ENCODE data around the gene CTPS2.

CTPS2 gene

GRCh38 chrX:16711893-16712547 lies 449 bp downstream of the CTPS2 start:
- no peak for DNase-seq

- DNase-seq, result no peak
Observed at GRCh38 chrX:16711219-16711811, 1.2 kb downstream of the CTPS2 start.

GRCh38 chrX:16708016-16708415 lies 4.5 kb downstream of the CTPS2 start:
- DNase-seq, result no peak

GRCh38 chrX:16705370-16705769 lies 7.1 kb downstream of the CTPS2 start:
- no peak for DNase-seq

GRCh38 chrX:16702700-16703599 lies 9.5 kb downstream of the CTPS2 start:
- no peak for DNase-seq

GRCh38 chrX:16700734-16701133 lies 11.7 kb downstream of the CTPS2 start:
- DNase-seq, result no peak

- DNase-seq, result no peak
Observed at GRCh38 chrX:16699389-16699788, 13.1 kb downstream of the CTPS2 start.

- DNase-seq, result no peak
Observed at GRCh38 chrX:16696956-16697355, 15.5 kb downstream of the CTPS2 start.

- peak; percentile 48 for DNase-seq
Observed at GRCh38 chrX:16695079-16695676, 17.3 kb downstream of the CTPS2 start.

- DNase-seq, result no peak
Observed at GRCh38 chrX:16687514-16687913, 25.0 kb downstream of the CTPS2 start.

- DNase-seq, result no peak
Observed at GRCh38 chrX:16683007-16683664, 29.3 kb downstream of the CTPS2 start.

- no peak for DNase-seq
Observed at GRCh38 chrX:16678689-16679088, 33.8 kb downstream of the CTPS2 start.

- no peak for DNase-seq
Observed at GRCh38 chrX:16671005-16671404, 41.5 kb downstream of the CTPS2 start.

GRCh38 chrX:16666541-16666940 lies 45.9 kb downstream of the CTPS2 start:
- DNase-seq, result no peak

GRCh38 chrX:16665089-16665488 lies 47.4 kb downstream of the CTPS2 start:
- DNase-seq, result no peak

- DNase-seq, result no peak
Observed at GRCh38 chrX:16664626-16665025, 47.8 kb downstream of the CTPS2 start.

GRCh38 chrX:16664074-16664473 lies 48.4 kb downstream of the CTPS2 start:
- no peak for DNase-seq

GRCh38 chrX:16662402-16662801 lies 50.1 kb downstream of the CTPS2 start:
- DNase-seq, result no peak

- DNase-seq, result no peak
Observed at GRCh38 chrX:16661495-16661894, 51.0 kb downstream of the CTPS2 start.

GRCh38 chrX:16659321-16659720 lies 53.1 kb downstream of the CTPS2 start:
- no peak for DNase-seq

GRCh38 chrX:16658284-16658683 lies 54.2 kb downstream of the CTPS2 start:
- no peak for DNase-seq

- DNase-seq, result no peak
Observed at GRCh38 chrX:16654093-16654492, 58.4 kb downstream of the CTPS2 start.

GRCh38 chrX:16653424-16653823 lies 59.0 kb downstream of the CTPS2 start:
- DNase-seq, result no peak

Data from effector CD8-positive, alpha-beta T cell (primary cell).